H9 (cell line): ENCODE data around the gene ADARB2. TPM values are rescaled to one million over a fixed set of nuclear protein-coding genes. Genes with fewer than 3 reads are reported as not detected.

ENCODE experiments used
- DNase-seq: peaks from one replicate; pipeline ENCODE4 v3.0.0-alpha.2; 2017
- H2AFZ ChIP-seq: one replicate; pipeline ENCODE4 v1.6.1; 2013; ENCODE audit warnings: mild to moderate bottlenecking, low read length, control low read depth, moderate library complexity
- H2AK5ac ChIP-seq: 2 replicates; pipeline ENCODE4 v1.6.1; 2013; ENCODE audit warnings: low read length, control low read depth, mixed read lengths; ENCODE audit not compliant: insufficient read length
- H2BK120ac ChIP-seq: one replicate; pipeline ENCODE4 v1.6.1; 2013; ENCODE audit warnings: low read depth, mild to moderate bottlenecking, low read length, control low read depth, inconsistent platforms; ENCODE audit not compliant: poor library complexity, severe bottlenecking
- H2BK12ac ChIP-seq: 2 replicates; pipeline ENCODE4 v1.6.1; 2013; ENCODE audit warnings: low read length, control low read depth, mixed read lengths, low read depth; ENCODE audit not compliant: insufficient read length
- H2BK15ac ChIP-seq: 2 replicates; pipeline ENCODE4 v1.6.1; 2013; ENCODE audit warnings: low read depth, low read length, control low read depth
- H2BK20ac ChIP-seq: one replicate; pipeline ENCODE4 v1.6.1; 2013; ENCODE audit warnings: low read depth, mild to moderate bottlenecking, low read length, control low read depth, inconsistent platforms; ENCODE audit not compliant: poor library complexity, severe bottlenecking
- H2BK5ac ChIP-seq: 2 replicates; pipeline ENCODE4 v1.6.1; 2013; ENCODE audit warnings: low read length, control low read depth, mixed read lengths; ENCODE audit not compliant: insufficient read length
- H3K14ac ChIP-seq: 2 replicates; pipeline ENCODE4 v1.6.1; 2013; ENCODE audit warnings: low read length, control low read depth; ENCODE audit not compliant: insufficient read depth
- H3K18ac ChIP-seq: 2 replicates; pipeline ENCODE4 v1.6.1; 2013; ENCODE audit warnings: low read depth, mild to moderate bottlenecking, mixed read lengths, low read length, control low read depth; ENCODE audit not compliant: insufficient read length
- H3K23ac ChIP-seq: 2 replicates; pipeline ENCODE4 v1.6.1; 2013; ENCODE audit warnings: low read length, control low read depth, mixed read lengths, low read depth; ENCODE audit not compliant: insufficient read length
- H3K23me2 ChIP-seq: 2 replicates; pipeline ENCODE4 v1.6.1; 2013; ENCODE audit warnings: low read depth, mild to moderate bottlenecking, mixed read lengths, low read length, control low read depth; ENCODE audit not compliant: insufficient read length, poor library complexity, severe bottlenecking
- H3K27ac ChIP-seq: 2 replicates; pipeline ENCODE4 v1.5.1; 2013; ENCODE audit warnings: low read length, control low read depth, mixed read lengths, low read depth; ENCODE audit not compliant: insufficient read length
- H3K27me3 ChIP-seq: 2 replicates; pipeline ENCODE4 v1.6.1; 2013; ENCODE audit warnings: low read length, control low read depth, inconsistent platforms; ENCODE audit not compliant: insufficient read depth
- H3K4ac ChIP-seq: 2 replicates; pipeline ENCODE4 v1.6.1; 2013; ENCODE audit warnings: low read depth, mild to moderate bottlenecking, control low read depth, inconsistent platforms, low read length, moderate library complexity
- H3K4me1 ChIP-seq: 2 replicates; pipeline ENCODE4 v1.6.1; 2013; ENCODE audit warnings: low read length, control low read depth, inconsistent platforms; ENCODE audit not compliant: insufficient read depth
- H3K4me2 ChIP-seq: 2 replicates; pipeline ENCODE4 v1.6.1; 2013; ENCODE audit warnings: low read length, control low read depth, mixed read lengths; ENCODE audit not compliant: insufficient read length, insufficient read depth
- H3K56ac ChIP-seq: 2 replicates; pipeline ENCODE4 v1.6.1; 2013; ENCODE audit warnings: low read depth, mild to moderate bottlenecking, mixed read lengths, low read length, control low read depth; ENCODE audit not compliant: insufficient read length
- H3K79me1 ChIP-seq: 2 replicates; pipeline ENCODE4 v1.6.1; 2013; ENCODE audit warnings: low read depth, mild to moderate bottlenecking, moderate library complexity, low read length, control low read depth, inconsistent platforms; ENCODE audit not compliant: insufficient read depth, poor library complexity, severe bottlenecking
- H3K79me2 ChIP-seq: 2 replicates; pipeline ENCODE4 v1.6.1; 2013; ENCODE audit warnings: low read length, control low read depth, inconsistent platforms; ENCODE audit not compliant: insufficient read depth
- H3K9ac ChIP-seq: 2 replicates; pipeline ENCODE4 v1.6.1; 2013; ENCODE audit warnings: low read length, control low read depth, mixed read lengths; ENCODE audit not compliant: insufficient read length; ENCODE audit errors: extremely low read depth
- H3K9me3 ChIP-seq: one replicate; pipeline ENCODE4 v1.6.1; 2013; ENCODE audit warnings: low read depth, low read length, inconsistent platforms; ENCODE audit not compliant: control insufficient read depth
- H3T11ph ChIP-seq: one replicate; pipeline ENCODE4 v1.6.1; 2013; ENCODE audit warnings: mild to moderate bottlenecking, low read length, control low read depth, inconsistent platforms
- H4K20me1 ChIP-seq: one replicate; pipeline ENCODE4 v1.6.1; 2013; ENCODE audit not compliant: control insufficient read depth, insufficient read length, insufficient read depth
- H4K5ac ChIP-seq: 2 replicates; pipeline ENCODE4 v1.6.1; 2013; ENCODE audit warnings: low read depth, mild to moderate bottlenecking, mixed read lengths, low read length, control low read depth; ENCODE audit not compliant: insufficient read length
- H4K8ac ChIP-seq: replicated peaks from 2 replicates; pipeline ENCODE4 v1.6.1; 2013; ENCODE audit warnings: low read length, control low read depth, mixed read lengths, low read depth; ENCODE audit not compliant: insufficient read length
- H4K91ac ChIP-seq: 2 replicates; pipeline ENCODE4 v1.6.1; 2013; ENCODE audit warnings: low read depth, mild to moderate bottlenecking, moderate library complexity, mixed read lengths, low read length, control low read depth; ENCODE audit not compliant: insufficient read length
- H3K27ac Mint-ChIP-seq, 3 experiments: 2 replicates in 2 of 3; 3 replicates in 1 of 3; pipeline ENCODE4 v1.8.0; 2020 to 2021; ENCODE audit warnings: mixed read lengths in 3 of 3, mild to moderate bottlenecking in 1 of 3, moderate library complexity in 1 of 3
- H3K27me3 Mint-ChIP-seq: 2 replicates; pipeline ENCODE4 v1.8.0; 2021; ENCODE audit warnings: low read depth, mild to moderate bottlenecking, moderate library complexity, mixed read lengths
- H3K36me3 Mint-ChIP-seq, 3 experiments: 2 replicates in 2 of 3; 3 replicates in 1 of 3; pipeline ENCODE4 v1.8.0; 2020 to 2021; ENCODE audit warnings: low read depth in 3 of 3, mixed read lengths in 3 of 3; ENCODE audit not compliant: insufficient read depth in 1 of 3
- H3K4me1 Mint-ChIP-seq, 2 experiments: 2 replicates each; pipeline ENCODE4 v1.8.0; 2020; ENCODE audit warnings: mixed read lengths in 2 of 2
- H3K4me3 Mint-ChIP-seq, 2 experiments: 2 replicates in 1 of 2; 3 replicates in 1 of 2; pipeline ENCODE4 v1.8.0; 2020 to 2021; ENCODE audit warnings: mild to moderate bottlenecking in 2 of 2, mixed read lengths in 2 of 2, moderate library complexity in 1 of 2
- H3K9me3 Mint-ChIP-seq, 2 experiments: 2 replicates in 1 of 2; 3 replicates in 1 of 2; pipeline ENCODE4 v1.8.0; 2020; ENCODE audit warnings: mild to moderate bottlenecking in 2 of 2, mixed read lengths in 2 of 2, moderate library complexity in 1 of 2
- CTCF ChIP-seq: fragments of 200-600 bp; sonication (generic); conservative IDR thresholded peaks from 3 replicates; pipeline ENCODE4 v1.8.0; 2021; ENCODE audit warnings: antibody characterized with exemption, mild to moderate bottlenecking
- WGBS: extraction: QIAGEN DNeasy Blood & Tissue Kit; methylation state at CpG from one replicate; pipeline ENCODE4 v1.1.7; 2013; ENCODE audit warnings: missing lambda C conversion rate, low lambda C conversion rate, mixed read lengths; ENCODE audit not compliant: insufficient read length; ENCODE audit errors: extremely low coverage; 5-methylcytosine and 5-hydroxymethylcytosine counted together
- total RNA-seq: library from RNA; stranded (reverse); gene quantifications from 2 replicates; pipeline ENCODE4 v1.2.1, GENCODE V29; 2021

ADARB2 gene
- total RNA-seq, 1 experiment from 2014 or later = 0.87 TPM

- Histone ChIP-seq H2AK5ac (no peak overlapping the region), H3K14ac (no peak overlapping the region), H3K18ac (no peak overlapping the region), H2BK120ac (no peak overlapping the region), H3K4me1 (peaks cover 8% of the 10 kb centered on the region), H3K23me2 (no peaks in the 10 kb centered on the region), H3K79me2 (no peaks in the 10 kb centered on the region), H2BK15ac (no peak overlapping the region), H3K79me1 (no peaks in the 10 kb centered on the region), H3T11ph (no peak overlapping the region), H4K91ac (no peak overlapping the region), H2BK12ac (no peak overlapping the region), H3K27ac (no peak overlapping the region), H3K9me3 (no peaks in the 10 kb centered on the region), H2BK20ac (no peak overlapping the region), H2BK5ac (no peak overlapping the region), H3K4ac (no peak overlapping the region), H3K4me2 (no peak overlapping the region), H4K8ac (no peak overlapping the region), H3K9ac (no peak overlapping the region), H4K20me1 (peaks cover under 1% of the 10 kb centered on the region), H4K5ac (no peak overlapping the region), H2AFZ (no peak overlapping the region), H3K23ac (no peak overlapping the region), H3K27me3 (no peaks in the 10 kb centered on the region), H3K56ac (no peak overlapping the region)
- Mint-ChIP-seq H3K4me1 (peaks cover 31 to 43% of the 10 kb centered on the region in 2 experiments), H3K27me3 (no peaks in the 10 kb centered on the region; the same call in 1 of the 2 replicates), H3K36me3 (no peaks in the 10 kb centered on the region; a peak in 2 of 7 replicates), H3K9me3 (no peaks in the 10 kb centered on the region), H3K4me3 (no peak overlapping the region; a peak in 1 of 5 replicates), H3K27ac (no peak overlapping the region)
- WGBS = no CpG with 5 or more reads among the region's 14 CpGs
- TF ChIP-seq CTCF = no peak
- DNase-seq = no peak
These were observed 216.3 kb downstream of the ADARB2 start for GRCh38 chr10:1520909-1521565.
